Endothelial cell of umbilical vein (primary cell): ENCODE measurements around the gene SPRN. TPM values are rescaled to one million over a fixed set of nuclear protein-coding genes. Genes with fewer than 3 reads are reported as not detected.

Source experiments
- BruUV-seq: library from RNA; stranded (reverse); fragments of 400-500 nt; replicated peaks from 2 replicates; lab custom pipeline; 2021; lab: Mats Ljungman, UMichigan
- CTCF ChIA-PET: fragments of 300-600, 350-600 bp; sonication (Branson Sonifier 250); formaldehyde crosslinking; loops from one replicate; lab custom pipeline; 2021; ENCODE audit warnings: antibody characterized with exemption, inconsistent platforms; lab: Charles Lee
- POLR2A ChIA-PET: fragments of 300-600, 350-600 bp; sonication (Branson Sonifier 250); formaldehyde crosslinking; loops from one replicate; lab custom pipeline; 2021; ENCODE audit warnings: antibody characterized with exemption, inconsistent platforms; lab: Charles Lee
- DNase-seq: peaks from one replicate; pipeline ENCODE4 v3.0.0-alpha.2; 2011; ENCODE audit warnings: low read depth, low spot score
- FAIRE-seq: peaks from 2 replicates; lab custom pipeline; 2011; peaks lifted over from hg19 to GRCh38; lab: Jason Lieb, UNC
- H2AFZ ChIP-seq: 2 replicates; pipeline ENCODE4 v1.6.0; 2012; ENCODE audit warnings: low read depth, low read length, control low read depth, inconsistent platforms
- H3K27ac ChIP-seq: 2 replicates; pipeline ENCODE4 v1.5.1; 2011; ENCODE audit warnings: low read depth, mild to moderate bottlenecking, control low read depth, low read length, moderate library complexity; ENCODE audit not compliant: insufficient read depth
- H3K27me3 ChIP-seq, 2 experiments: 2 replicates each; pipeline versions ENCODE4 v1.6.0 to v1.6.1; 2011; ENCODE audit warnings: low read length in 2 of 2, mixed read lengths in 1 of 2; ENCODE audit not compliant: control insufficient read depth in 2 of 2, insufficient read depth in 2 of 2
- H3K36me3 ChIP-seq, 2 experiments: 2 replicates in 1 of 2; 3 replicates in 1 of 2; pipeline ENCODE4 v1.5.1; 2011; ENCODE audit warnings: low read length in 2 of 2, mild to moderate bottlenecking in 1 of 2, moderate library complexity in 1 of 2; ENCODE audit not compliant: control insufficient read depth in 2 of 2, insufficient read depth in 2 of 2; ENCODE audit errors: extremely low read depth in 1 of 2
- H3K4me1 ChIP-seq: 3 replicates; pipeline ENCODE4 v1.5.1; 2011; ENCODE audit warnings: mild to moderate bottlenecking, low read length; ENCODE audit not compliant: control insufficient read depth, insufficient read depth; ENCODE audit errors: extremely low read depth
- H3K4me2 ChIP-seq: 2 replicates; pipeline ENCODE4 v1.6.1; 2011; ENCODE audit warnings: low read length, control low read depth, mixed read lengths; ENCODE audit not compliant: insufficient read depth
- H3K4me3 ChIP-seq, 3 experiments: fragments of 200-600 bp in 1 of 3; sonication (generic), shearing (Covaris generic) in 1 of 3; replicated peaks in 1 of 3; 2 replicates each; pipeline ENCODE4 v1.5.1; 2011 to 2016; ENCODE audit warnings: control low read depth in 3 of 3, low read length in 3 of 3, mild to moderate bottlenecking in 2 of 3, inconsistent platforms in 1 of 3, low read depth in 1 of 3, moderate library complexity in 1 of 3; ENCODE audit not compliant: insufficient read depth in 1 of 3
- H3K79me2 ChIP-seq: 2 replicates; pipeline ENCODE4 v1.6.0; 2012; ENCODE audit warnings: low read length, inconsistent platforms; ENCODE audit not compliant: control insufficient read depth, insufficient read depth
- H3K9ac ChIP-seq: replicated peaks from 2 replicates; pipeline ENCODE3; 2011; ENCODE audit warnings: low read length, control low read depth; ENCODE audit not compliant: insufficient read depth; ENCODE audit errors: extremely low read depth
- H3K9me1 ChIP-seq: replicated peaks from 3 replicates; pipeline ENCODE4 v1.6.0; 2011; ENCODE audit warnings: mild to moderate bottlenecking, low read length; ENCODE audit not compliant: control insufficient read depth, insufficient read depth; ENCODE audit errors: extremely low read depth
- H3K9me3 ChIP-seq: replicated peaks from 2 replicates; pipeline ENCODE4 v1.5.1; 2012; ENCODE audit warnings: low read length, inconsistent platforms; ENCODE audit not compliant: control insufficient read depth, insufficient read depth
- H4K20me1 ChIP-seq: replicated peaks from 2 replicates; pipeline ENCODE3; 2011; ENCODE audit warnings: mild to moderate bottlenecking, low read length; ENCODE audit not compliant: control insufficient read depth, insufficient read depth; ENCODE audit errors: extremely low read depth
- FOS ChIP-seq: IDR thresholded peaks from 2 replicates; pipeline ENCODE4 v1.6.1; 2011; ENCODE audit warnings: mild to moderate bottlenecking, low read length, moderate library complexity, borderline replicate concordance; ENCODE audit not compliant: insufficient read depth
- JUN ChIP-seq: IDR thresholded peaks from 2 replicates; pipeline ENCODE4 v1.6.1; 2011; ENCODE audit warnings: borderline replicate concordance, low read depth; ENCODE audit not compliant: insufficient read length, insufficient read depth
- POLR2A ChIP-seq: IDR thresholded peaks from 2 replicates; pipeline ENCODE4 v1.6.1; 2012; ENCODE audit warnings: low read depth, mild to moderate bottlenecking, control low read depth, low read length
- dilution Hi-C: fragments of 300-500 bp; cut with MboI; formaldehyde crosslinking; loops from one replicate; pipeline ENCODE4 v1.15.0; 2019; ENCODE audit warnings: low sequenced_read_pairs; ENCODE audit not compliant: extremely low pct_ligation_motif_present
- intact Hi-C: fragments of 100-400 bp; cut with micrococcal nuclease; formaldehyde crosslinking; loops from one replicate; pipeline ENCODE4 v1.10.0; 2022
- polyA plus RNA-seq, 4 experiments: library from polyadenylated mRNA; depleted of rRNA in 3 of 4; stranded (reverse) in 3 of 4; unstranded in 1 of 4; fragments of >200 nt; gene quantifications; 2 replicates each; pipeline versions ENCODE4 v1.2.1 to v1.2.3, GENCODE V29; 2011 to 2012; ENCODE audit warnings: missing spikeins in 1 of 4
- total RNA-seq: library from RNA; stranded (reverse); gene quantifications from 2 replicates; pipeline ENCODE4 v1.2.3, GENCODE V29; 2021

SPRN gene
- total and polyA plus RNA-seq, 2 donors (not counting 3 experiments of a cell fraction or from before 2014, with no cell fraction given): 0.13 TPM; not detected in 1

- DNase-seq (no peak), FAIRE-seq (no peak)
- dilution Hi-C loops: no loop called here
- BruUV-seq: no TSS peak
- Histone ChIP-seq H3K27ac (no peak overlapping the region), H3K4me2 (no peak overlapping the region), H3K9me1 (no peaks in the 10 kb centered on the region), H3K27me3 (peaks cover 8 to 9% of the 10 kb centered on the region in 2 experiments), H2AFZ (no peak overlapping the region), H3K36me3 (peaks cover 4 to 13% of the 10 kb centered on the region in 2 experiments), H3K4me3 (no peak overlapping the region), H4K20me1 (no peaks in the 10 kb centered on the region), H3K9me3 (no peaks in the 10 kb centered on the region), H3K79me2 (no peaks in the 10 kb centered on the region), H3K9ac (no peak overlapping the region), H3K4me1 (no peaks in the 10 kb centered on the region)
- intact Hi-C loops: no loop called here
- CTCF ChIA-PET: interaction anchor here (1.0 kb wide), 1 partner anchor 16 kb away, joined by 3 read pairs; no protein-coding TSS in a partner anchor
- POLR2A ChIA-PET: no interaction called here
- TF ChIP-seq POLR2A: no peak
- TF ChIP-seq JUN: no peak
- no peak for TF ChIP-seq FOS
These were observed 2.1 kb downstream of the SPRN start for GRCh38 chr10:133422223-133422806.

- H3K9me1 ChIP-seq: no peaks in the 10 kb centered on the region
- no peak overlapping the region for H3K4me2 ChIP-seq
- dilution Hi-C loops (no loop called here), intact Hi-C loops (no loop called here)
- no peaks in the 10 kb centered on the region for H3K79me2 ChIP-seq
- TF ChIP-seq POLR2A: no peak
- no peak overlapping the region for H3K9ac ChIP-seq
- H3K27me3 ChIP-seq: peaks cover 8 to 9% of the 10 kb centered on the region in 2 experiments
- H2AFZ ChIP-seq: no peak overlapping the region
- BruUV-seq: no TSS peak
- H3K27ac ChIP-seq: no peak overlapping the region
- ChIA-PET POLR2A (no interaction called here), CTCF (interaction anchor here (1.0 to 1.2 kb wide), 2 partner anchors 16 to 17 kb away, joined by 3 read pairs; no protein-coding TSS in a partner anchor)
- no peaks in the 10 kb centered on the region for H3K4me1 ChIP-seq
- no peak overlapping the region for H3K4me3 ChIP-seq
- DNase-seq (no peak), FAIRE-seq (no peak)
- H3K36me3 ChIP-seq: peaks cover 4 to 13% of the 10 kb centered on the region in 2 experiments
- no peaks in the 10 kb centered on the region for H3K9me3 ChIP-seq
- H4K20me1 ChIP-seq: no peaks in the 10 kb centered on the region
These were observed 2.8 kb downstream of the SPRN start for GRCh38 chr10:133421336-133422222.
